NCI-H748 (cell line): ENCODE measurements around the gene ICA1.

Experiments
- DNase-seq: peaks from one replicate; lab custom pipeline; 2025; ENCODE audit not compliant: unreplicated experiment; lab: John Stamatoyannopoulos, UW

The ICA1 gene

GRCh38 chr7:8161364-8161828 lies 100.6 kb downstream of the ICA1 start:
- DNase-seq: no peak

GRCh38 chr7:8160779-8161345 lies 101.1 kb downstream of the ICA1 start:
- no peak for DNase-seq

GRCh38 chr7:8160250-8160649 lies 101.7 kb downstream of the ICA1 start:
- DNase-seq: no peak

- no peak for DNase-seq
Measured at GRCh38 chr7:8159595-8159994, 102.4 kb downstream of the ICA1 start.

- DNase-seq: no peak
Measured at GRCh38 chr7:8157296-8157695, 104.7 kb downstream of the ICA1 start.

- peak; percentile 67 for DNase-seq
Measured at GRCh38 chr7:8155836-8156235, 106.1 kb downstream of the ICA1 start.

GRCh38 chr7:8154272-8154671 lies 107.7 kb downstream of the ICA1 start:
- peak; percentile 94 for DNase-seq

- DNase-seq: no peak
Measured at GRCh38 chr7:8152489-8153192, 109.3 kb downstream of the ICA1 start.

GRCh38 chr7:8151161-8151725 lies 110.7 kb downstream of the ICA1 start:
- DNase-seq: no peak

- DNase-seq: no peak
Measured at GRCh38 chr7:8149222-8149621, 112.7 kb downstream of the ICA1 start.

- peak; percentile 66 for DNase-seq
Measured at GRCh38 chr7:8147760-8148463, 114.1 kb downstream of the ICA1 start.

GRCh38 chr7:8146788-8147413 lies 115.1 kb downstream of the ICA1 start:
- DNase-seq: peak; percentile 79

- DNase-seq: no peak
Measured at GRCh38 chr7:8146106-8146787, 115.7 kb downstream of the ICA1 start.

GRCh38 chr7:8144856-8145255 lies 117.1 kb downstream of the ICA1 start:
- no peak for DNase-seq

GRCh38 chr7:8143151-8143874 lies 118.7 kb downstream of the ICA1 start:
- no peak for DNase-seq

- DNase-seq: no peak
Measured at GRCh38 chr7:8142477-8142876, 119.5 kb downstream of the ICA1 start.

- no peak for DNase-seq
Measured at GRCh38 chr7:8141070-8141469, 120.9 kb downstream of the ICA1 start.

GRCh38 chr7:8136051-8136730 lies 125.8 kb downstream of the ICA1 start:
- DNase-seq: no peak

GRCh38 chr7:8135417-8135816 lies 126.5 kb downstream of the ICA1 start:
- DNase-seq: no peak
